GM19240 (cell line): ENCODE data around the gene SERF2.
"Not testable (repeated sequence)": the region's sequence is repeated elsewhere in the genome, so short reads cannot be mapped to it uniquely, and the experiment has no call there.

ENCODE experiments used
- DNase-seq: peaks from one replicate; pipeline ENCODE4 v3.0.0; 2011; ENCODE audit warnings: low spot score; ENCODE audit not compliant: insufficient read length

SERF2 gene

GRCh38 chr15:43829951-43830540, 37.9 kb downstream of the SERF2 start:
- DNase-seq: not testable (repeated sequence)

GRCh38 chr15:43830691-43831275, 38.7 kb downstream of the SERF2 start:
- DNase-seq: not testable (repeated sequence)

- DNase-seq: not testable (repeated sequence)
These were observed 39.5 kb downstream of the SERF2 start for GRCh38 chr15:43831519-43832052.

GRCh38 chr15:43832485-43832884, 40.4 kb downstream of the SERF2 start:
- DNase-seq: not testable (repeated sequence)

- no peak for DNase-seq
These were observed 53.3 kb downstream of the SERF2 start for GRCh38 chr15:43845421-43845820.
